Measurements from ENCODE around the gene NANP.

The NANP gene

DNA sequence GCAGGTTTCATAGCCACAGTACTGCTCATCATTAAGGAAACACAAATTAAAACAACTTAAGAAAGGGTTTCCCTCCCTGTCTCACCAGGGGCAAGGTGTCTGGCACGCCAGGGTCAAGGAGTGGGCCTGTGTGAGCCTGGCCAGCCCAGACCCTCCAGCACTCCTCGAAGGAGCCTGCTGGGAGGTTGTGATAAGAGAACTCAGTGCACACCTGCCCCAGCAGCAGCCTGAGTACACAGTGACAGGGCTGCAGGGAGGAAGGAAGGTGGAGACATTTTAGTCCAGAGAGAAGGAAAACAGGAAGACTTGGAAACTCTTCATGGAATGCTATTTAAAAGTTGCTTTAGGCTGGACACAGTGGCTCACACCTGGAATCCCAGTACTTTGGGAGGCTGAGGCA, 52.6 kb downstream of the NANP start:
- no peak for DNase-seq (ENCODE audit: low read depth in 2 of 2)

DNA sequence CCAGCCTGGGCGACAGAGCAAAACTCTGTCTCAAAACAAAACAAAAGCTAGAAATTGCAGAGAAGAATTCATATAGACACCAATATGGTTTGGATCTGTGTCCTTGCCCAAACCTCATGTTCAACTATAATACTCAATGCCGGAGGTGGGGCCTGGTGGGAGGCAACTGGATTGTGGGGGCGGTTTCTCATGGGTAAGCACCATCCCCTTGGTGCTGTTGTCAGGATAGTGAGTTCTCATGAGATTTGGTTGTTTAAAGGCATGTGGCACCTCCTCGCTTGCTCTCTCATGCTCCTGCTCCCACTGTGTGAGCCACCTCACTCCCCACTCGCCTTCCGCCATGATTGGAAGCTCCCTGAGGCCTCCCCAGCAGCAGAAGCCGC, 53.7 kb downstream of the NANP start:
- DNase-seq (ENCODE audit: low read depth in 2 of 2), result no peak

DNA sequence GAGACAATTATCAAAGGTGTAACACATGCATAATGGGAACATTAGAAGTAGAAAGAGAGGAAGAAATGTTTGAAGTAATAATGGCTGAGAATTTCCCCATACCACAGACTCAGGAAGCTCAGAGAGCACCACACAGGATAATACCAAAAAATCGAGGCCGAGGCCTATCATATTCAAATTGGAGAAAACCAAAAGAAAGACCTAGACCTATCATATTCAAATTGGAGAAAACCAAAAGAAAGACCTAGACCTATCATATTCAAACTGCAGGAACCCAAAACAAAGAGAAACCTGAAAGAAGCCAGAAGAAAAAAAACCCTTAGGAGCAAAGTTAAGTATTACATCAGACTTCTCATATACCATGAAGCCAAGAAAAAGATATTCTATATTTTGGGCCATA, 56.5 kb downstream of the NANP start:
- DNase-seq (ENCODE audit: low read depth in 2 of 2), result no peak

DNA sequence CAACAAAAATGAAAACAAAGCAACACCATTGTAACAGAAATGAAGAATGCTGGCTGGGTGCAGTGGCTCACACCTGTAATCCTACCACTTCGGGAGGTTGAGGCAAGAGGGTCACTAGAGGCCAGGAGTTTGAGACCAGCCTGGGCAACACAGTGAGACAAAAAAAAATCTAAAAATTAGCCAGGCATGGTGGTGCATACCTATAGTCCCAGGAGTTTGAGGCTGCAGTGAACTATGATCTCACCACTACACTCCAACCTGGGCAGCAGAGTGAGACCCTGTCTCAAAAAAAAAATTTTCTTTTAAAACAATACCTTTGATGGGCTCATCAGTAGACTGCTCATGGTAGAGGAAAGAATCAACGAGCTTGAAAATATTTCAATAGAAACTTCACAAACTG, 57.0 kb downstream of the NANP start:
- no peak for DNase-seq (ENCODE audit: low read depth in 2 of 2)

DNA sequence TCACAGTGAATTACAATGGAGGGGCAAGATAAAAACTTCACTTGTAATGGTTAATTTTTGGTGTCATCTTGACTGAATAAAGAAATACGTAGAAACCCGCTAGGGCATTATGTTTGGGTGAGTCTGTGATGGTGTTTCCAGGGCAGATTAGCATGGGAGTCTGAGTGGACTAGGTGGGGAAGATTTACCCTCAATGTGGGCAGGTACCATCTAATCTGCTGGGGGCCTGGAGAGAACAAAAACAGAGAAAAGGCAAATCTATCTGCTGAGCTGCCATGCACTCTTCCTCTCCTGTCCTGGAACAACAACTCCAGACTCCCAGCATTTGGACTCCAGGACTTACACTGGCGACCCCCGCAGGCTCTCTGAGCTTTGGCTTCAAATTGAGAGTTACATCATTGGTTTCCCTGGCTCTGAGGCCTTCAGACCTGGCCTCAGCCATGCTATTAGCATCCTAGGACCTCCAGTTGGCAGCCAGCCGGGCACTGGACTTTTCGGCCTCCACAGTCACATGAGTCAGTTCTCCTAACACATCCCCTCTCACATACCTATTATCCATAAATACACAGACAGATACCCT, 58.1 kb downstream of the NANP start:
- DNase-seq (ENCODE audit: low read depth in 2 of 2), result no peak

DNA sequence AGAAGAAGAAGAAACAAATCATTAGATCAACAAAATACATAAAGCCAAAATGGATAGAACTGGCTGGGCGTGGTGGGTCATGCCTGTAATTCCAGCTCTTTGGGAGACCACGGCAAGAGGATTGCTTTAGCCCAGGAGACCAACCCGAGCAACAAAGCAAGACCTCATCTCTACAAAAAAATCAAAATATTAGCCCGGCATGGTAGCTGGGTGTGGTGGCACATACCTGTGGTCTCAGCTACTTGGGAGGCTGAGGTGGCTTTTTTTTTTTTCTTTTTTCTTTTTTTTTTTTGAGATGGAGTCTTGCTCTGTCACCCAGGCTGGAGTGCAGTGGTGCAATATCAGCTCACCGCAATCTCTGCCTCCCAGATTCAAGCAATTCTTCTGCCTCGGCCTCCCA, 59.9 kb downstream of the NANP start:
- no peak for DNase-seq (ENCODE audit: low read depth in 2 of 2)

DNA sequence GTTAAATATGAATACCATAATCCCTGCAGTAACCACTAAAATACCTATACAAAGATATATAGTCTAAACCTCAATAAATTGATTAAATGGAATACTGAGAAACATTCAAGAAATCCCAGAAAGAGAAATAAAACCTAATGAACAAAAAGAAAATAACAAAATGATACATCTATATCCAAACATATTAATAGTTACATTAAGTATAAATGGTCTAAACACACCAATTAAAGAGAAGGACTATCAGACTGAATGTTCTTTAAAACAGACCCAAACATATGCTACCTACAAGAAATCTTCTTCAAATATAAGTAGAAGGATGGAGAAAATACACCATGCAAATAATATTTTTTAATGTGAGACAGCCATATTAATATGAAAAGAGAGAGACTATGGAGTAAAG, 60.5 kb downstream of the NANP start:
- no peak for DNase-seq (ENCODE audit: low read depth in 2 of 2)

Measured in stimulated activated CD8-positive, alpha-beta memory T cell treated with anti-CD3 and anti-CD28 coated beads, Interleukin-15, amount 100 ng/mL, for 48 hours (primary cell).